Gastrocnemius medialis (tissue), 4 donors: ENCODE measurements around the gene NQO2. TPM values are rescaled to one million over a fixed set of nuclear protein-coding genes. Genes with fewer than 3 reads are reported as not detected.

Source experiments
- ATAC-seq, 2 donors: fragments of 150-250 bp; one replicate each; pipeline ENCODE4 v1.9.1; 2016
- DNase-seq, 2 donors: peaks; one replicate each; pipeline ENCODE4 v3.0.0-alpha.2; 2019
- H3K27ac ChIP-seq, 4 donors: fragments of 200-600 bp; sonication (generic); 1 replicate in 1 of 4; 2 replicates in 3 of 4; pipeline ENCODE4 v1.5.1; 2016 to 2018; ENCODE audit warnings: mild to moderate bottlenecking in 2 of 4, moderate library complexity in 1 of 4
- H3K27me3 ChIP-seq, 3 donors: fragments of 200-600 bp; sonication (generic) in 2 of 3; 1 replicate in 1 of 3; 2 replicates in 2 of 3; pipeline versions ENCODE4 v1.5.1 to v1.6.0; 2016 to 2019; ENCODE audit warnings: mild to moderate bottlenecking in 1 of 3, moderate library complexity in 1 of 3
- H3K36me3 ChIP-seq, 2 donors: fragments of 200-600 bp; sonication (generic) in 1 of 2; one replicate each; pipeline ENCODE4 v1.5.1; 2017 to 2018
- H3K4me1 ChIP-seq, 2 donors: fragments of 200-600 bp; sonication (generic) in 1 of 2; one replicate each; pipeline ENCODE4 v1.5.1; 2016 to 2017; ENCODE audit warnings: mild to moderate bottlenecking in 2 of 2
- H3K4me3 ChIP-seq, 4 donors: fragments of 200-600 bp; sonication (generic) in 3 of 4; 1 replicate in 1 of 4; 2 replicates in 3 of 4; pipeline ENCODE4 v1.5.1; 2016 to 2019; ENCODE audit warnings: mild to moderate bottlenecking in 2 of 4
- H3K9me3 ChIP-seq, 3 donors: fragments of 200-600 bp; sonication (generic) in 2 of 3; 1 replicate in 1 of 3; 2 replicates in 2 of 3; pipeline ENCODE4 v1.5.1; 2016 to 2019
- CTCF ChIP-seq, 5 experiments: fragments of 450-650 bp in 3 of 5; fragments of 200-600 bp in 2 of 5; sonication (generic) in 2 of 5; IDR thresholded peaks in 4 of 5; conservative IDR thresholded peaks in 1 of 5; 1 replicate in 4 of 5; 2 replicates in 1 of 5; pipeline ENCODE4 v1.5.1; 2016 to 2019; ENCODE audit warnings: antibody characterized with exemption in 5 of 5, mild to moderate bottlenecking in 3 of 5, moderate library complexity in 3 of 5
- POLR2A ChIP-seq, 2 donors: fragments of 450-650 bp; IDR thresholded peaks; one replicate each; pipeline ENCODE4 v1.6.1; 2017; ENCODE audit warnings: antibody characterized with exemption in 2 of 2, mild to moderate bottlenecking in 2 of 2, moderate library complexity in 2 of 2
- in situ Hi-C, 4 donors: fragments of 200-750 bp; cut with MboI; loops; one replicate each; pipeline versions ENCODE4 v1.15.0 to v1.8.0; 2017; ENCODE audit warnings: low sequenced_read_pairs in 4 of 4
- intact Hi-C: fragments of 100-400 bp; cut with DNase I; formaldehyde crosslinking; loops from one replicate; pipeline ENCODE4 v1.15.1; 2023; ENCODE audit warnings: low total_unique reads
- total RNA-seq, 4 donors: library from RNA; depleted of rRNA; stranded (reverse); fragments of >200 nt; gene quantifications; one replicate each; pipeline versions ENCODE4 v1.1.0 to v1.2.3, GENCODE V29; 2016

The NQO2 gene
- total RNA-seq, 4 donors from 2014 or later = 46.7 to 94.5 (median 60.3) TPM

- Histone ChIP-seq H3K4me1 (no peaks in the 10 kb centered on the region), H3K27me3 (no peaks in the 10 kb centered on the region), H3K36me3 (peaks cover 2 to 96% of the 10 kb centered on the region in 2 donors), H3K4me3 (no peak overlapping the region), H3K27ac (no peak overlapping the region), H3K9me3 (no peaks in the 10 kb centered on the region)
- in situ Hi-C loops (no loop called here), intact Hi-C loops (no loop called here)
- ATAC-seq (no peak), DNase-seq (no peak)
- no peak for TF ChIP-seq POLR2A (IDR thresholded peaks at IDR 0.05)
- no peak for TF ChIP-seq CTCF (IDR thresholded peaks at IDR 0.05 in 4 of 5, conservative IDR thresholded peaks at IDR 0.05 in 1 of 5)
Measured at GRCh38 chr6:3011158-3011557, 11.5 kb downstream of the NQO2 start.

- H3K36me3 ChIP-seq = peaks cover 2 to 98% of the 10 kb centered on the region in 2 donors
- intact Hi-C loops = no loop called here
- ATAC-seq (no peak), DNase-seq (no peak)
- no peaks in the 10 kb centered on the region for H3K9me3 ChIP-seq
- in situ Hi-C loops = no loop called here
- TF ChIP-seq POLR2A (IDR thresholded peaks at IDR 0.05) (no peak), CTCF (IDR thresholded peaks at IDR 0.05 in 4 of 5, conservative IDR thresholded peaks at IDR 0.05 in 1 of 5) (no peak)
- no peak overlapping the region for H3K27ac ChIP-seq
- H3K4me3 ChIP-seq = no peak overlapping the region
- no peaks in the 10 kb centered on the region for H3K27me3 ChIP-seq
- no peaks in the 10 kb centered on the region for H3K4me1 ChIP-seq
Measured at GRCh38 chr6:3011592-3011991, 11.9 kb downstream of the NQO2 start.

DNA sequence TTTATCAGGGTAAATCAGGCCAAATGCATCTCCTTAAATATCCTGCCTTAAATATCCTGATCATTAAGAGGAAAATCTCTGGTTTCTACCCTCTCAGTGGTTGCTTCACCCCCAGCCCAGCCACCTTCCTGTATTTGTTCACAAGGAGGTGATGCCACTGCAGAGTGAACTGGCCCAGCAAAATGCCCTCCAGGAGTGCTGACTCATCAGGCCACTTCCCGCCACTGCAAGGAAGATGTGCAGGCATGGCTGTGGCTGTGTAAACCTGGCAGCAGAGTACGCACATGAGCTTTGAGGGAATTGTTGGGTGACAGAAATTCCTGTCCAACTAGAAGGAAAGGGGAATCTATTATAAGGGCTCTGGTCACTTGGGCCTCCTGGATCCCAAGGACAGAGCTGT is 13.8 kb downstream of the NQO2 start:
- intact Hi-C loops = no loop called here
- no peaks in the 10 kb centered on the region for H3K9me3 ChIP-seq
- H3K27me3 ChIP-seq = no peaks in the 10 kb centered on the region
- H3K27ac ChIP-seq = peak overlapping the region in 1 of 4 donors; percentile 43
- H3K36me3 ChIP-seq = peaks cover 0 to 92% of the 10 kb centered on the region in 2 donors
- H3K4me3 ChIP-seq = no peak overlapping the region
- DNase-seq (no peak), ATAC-seq (peak in 1 of 2 donors; percentile 42)
- in situ Hi-C loops = no loop called here
- no peak for TF ChIP-seq POLR2A (IDR thresholded peaks at IDR 0.05)
- TF ChIP-seq CTCF (IDR thresholded peaks at IDR 0.05 in 4 of 5, conservative IDR thresholded peaks at IDR 0.05 in 1 of 5) = no peak
- peaks cover 0 to under 1% of the 10 kb centered on the region in 2 donors for H3K4me1 ChIP-seq

DNA sequence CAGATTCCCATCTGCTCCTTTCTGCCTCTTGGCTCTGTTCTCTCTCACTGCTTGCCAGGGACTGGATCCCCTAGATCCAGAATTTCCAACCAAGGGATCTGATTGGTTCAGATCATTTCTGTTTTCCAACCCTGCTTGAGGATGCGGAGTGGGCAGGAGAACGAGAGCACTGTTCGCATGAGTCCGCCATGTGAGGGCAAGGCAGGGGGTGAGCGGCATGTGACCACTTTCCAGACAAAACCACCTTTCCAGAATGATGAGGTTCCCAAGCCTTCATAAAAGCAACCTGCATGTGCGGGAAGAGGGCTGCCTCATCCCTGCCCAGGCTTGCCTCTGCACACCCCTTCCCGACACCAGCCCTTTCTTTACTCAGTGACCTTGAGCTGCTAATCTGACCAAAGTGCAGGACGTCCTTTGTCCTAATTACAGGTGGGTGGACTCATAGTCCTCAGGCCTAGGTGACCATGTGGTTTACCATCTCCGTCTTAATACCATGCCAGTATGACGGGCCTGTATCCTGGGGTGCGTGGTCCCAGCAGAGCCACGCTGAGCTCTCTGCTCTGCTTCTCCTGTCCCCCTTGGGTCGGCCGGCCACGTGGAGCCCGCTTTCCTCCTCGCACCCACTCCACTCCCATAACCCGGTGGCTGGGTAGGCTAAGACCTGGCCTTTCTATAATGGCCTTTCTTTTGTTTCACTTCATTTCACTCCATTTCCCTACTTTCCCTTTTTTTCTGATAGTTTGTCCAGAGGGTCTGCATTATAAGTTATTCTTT is 14.4 kb downstream of the NQO2 start:
- peak overlapping the region in 1 of 4 donors; percentile 43 for H3K27ac ChIP-seq
- ATAC-seq (no peak), DNase-seq (no peak)
- H3K4me3 ChIP-seq = no peak overlapping the region
- in situ Hi-C loops = no loop called here
- H3K36me3 ChIP-seq = peaks cover 0 to 89% of the 10 kb centered on the region in 2 donors
- no peaks in the 10 kb centered on the region for H3K27me3 ChIP-seq
- TF ChIP-seq POLR2A (IDR thresholded peaks at IDR 0.05) = no peak
- peaks cover 0 to 6% of the 10 kb centered on the region in 2 donors for H3K4me1 ChIP-seq
- no peaks in the 10 kb centered on the region for H3K9me3 ChIP-seq
- intact Hi-C loops = no loop called here

DNA sequence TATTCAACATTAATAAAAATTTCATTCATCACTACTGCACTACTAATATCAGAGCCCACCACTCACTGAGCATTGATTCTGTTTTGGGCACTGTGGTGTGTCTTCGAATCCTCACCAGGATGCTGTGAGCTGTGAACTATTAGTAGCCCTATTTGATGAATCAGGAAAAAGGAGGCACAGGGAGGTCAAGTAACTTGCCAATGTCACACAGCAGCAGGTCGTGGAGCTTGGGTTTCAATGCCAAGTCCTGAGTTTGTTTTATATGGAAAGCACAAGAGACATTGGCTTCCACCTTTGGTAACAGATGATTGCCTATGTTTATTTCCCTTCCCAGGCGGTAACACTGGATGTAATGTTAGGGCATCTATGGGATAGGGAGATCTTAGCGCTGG is 15.0 kb downstream of the NQO2 start:
- Histone ChIP-seq H3K4me1 (peaks cover 0 to 12% of the 10 kb centered on the region in 2 donors), H3K27ac (no peak overlapping the region), H3K4me3 (no peak overlapping the region), H3K36me3 (peaks cover 0 to 89% of the 10 kb centered on the region in 2 donors), H3K27me3 (no peaks in the 10 kb centered on the region), H3K9me3 (no peaks in the 10 kb centered on the region)
- in situ Hi-C loops (no loop called here), intact Hi-C loops (no loop called here)
- ATAC-seq (no peak), DNase-seq (no peak)
- TF ChIP-seq POLR2A (IDR thresholded peaks at IDR 0.05) (no peak), CTCF (IDR thresholded peaks at IDR 0.05 in 4 of 5, conservative IDR thresholded peaks at IDR 0.05 in 1 of 5) (no peak)
